Right kidney (tissue), 1 donor: ENCODE measurements around the gene SUCLG1.
"Not testable (repeated sequence)": the region's sequence is repeated elsewhere in the genome, so short reads cannot be mapped to it uniquely, and the experiment has no call there.

ENCODE experiments used
- DNase-seq: peaks from one replicate; pipeline ENCODE4 v3.0.0-alpha.2; 2016

The SUCLG1 gene

GRCh38 chr2:84472856-84473565, 13.9 kb upstream of the SUCLG1 start:
- no peak for DNase-seq

- DNase-seq: not testable (repeated sequence)
Measured at GRCh38 chr2:84472423-84472822, 13.3 kb upstream of the SUCLG1 start.

GRCh38 chr2:84467389-84467788, 8.3 kb upstream of the SUCLG1 start:
- no peak for DNase-seq

DNA sequence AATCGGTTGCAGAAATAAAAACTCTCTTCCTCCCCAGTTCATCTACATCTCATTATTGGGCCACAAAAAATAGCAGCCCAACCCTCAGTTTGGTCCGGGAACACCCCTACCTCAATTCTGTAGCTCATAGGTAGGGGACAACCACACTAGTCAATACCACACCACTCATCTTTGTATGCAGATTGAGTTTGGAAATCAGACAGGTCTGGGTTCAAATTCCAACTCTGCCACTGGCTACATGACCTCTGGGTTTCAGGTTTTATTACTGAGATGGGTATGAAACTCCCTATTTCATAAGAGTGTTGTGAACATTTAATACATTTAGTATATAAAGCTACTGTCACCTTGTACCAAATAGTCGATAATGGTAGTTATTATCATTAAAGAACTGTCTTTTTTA, 2.2 kb upstream of the SUCLG1 start:
- no peak for DNase-seq

DNA sequence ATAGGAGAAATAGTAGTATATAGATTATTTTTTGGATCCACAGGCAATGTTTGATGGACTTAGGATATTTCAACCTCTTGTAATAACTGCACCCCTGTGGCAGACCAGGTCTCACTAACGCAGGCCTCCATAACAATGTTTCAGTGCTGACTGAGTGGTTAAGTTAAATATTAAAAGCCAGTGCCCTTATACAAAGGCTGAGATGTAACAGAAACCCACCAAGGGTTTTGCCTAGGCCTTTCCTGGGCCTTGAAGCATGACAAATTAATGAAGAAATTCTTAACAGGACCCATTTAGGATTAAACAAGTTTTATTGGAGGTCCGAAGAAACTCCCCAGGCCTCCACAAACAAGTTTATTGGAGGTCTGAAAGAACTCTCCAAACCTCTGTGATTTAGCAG, 1.6 kb upstream of the SUCLG1 start:
- peak; percentile 22 for DNase-seq

- DNase-seq: no peak
Measured at GRCh38 chr2:84459944-84460429, 907 bp upstream of the SUCLG1 start.

DNA sequence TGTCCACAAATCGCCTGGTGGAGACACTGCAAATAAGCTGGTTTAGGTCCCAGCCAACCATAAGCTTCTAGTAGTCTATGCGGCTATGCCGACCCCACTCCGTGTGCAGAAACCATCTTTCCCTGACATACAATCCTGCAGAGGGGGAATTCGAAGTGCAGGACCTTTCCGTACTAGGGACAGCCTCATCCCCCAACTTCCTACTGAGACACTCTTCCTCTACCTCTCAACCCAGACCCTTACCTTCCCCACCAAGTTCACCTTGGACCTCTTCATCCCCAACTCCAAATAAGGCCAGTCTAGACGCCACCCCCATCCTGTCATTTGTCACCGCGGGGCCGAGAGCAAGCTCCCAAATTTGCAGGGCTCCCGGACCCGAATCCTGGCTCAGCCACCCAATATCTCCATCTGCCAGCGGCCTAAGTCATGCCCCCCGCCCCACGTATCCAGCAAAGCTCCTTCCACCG, 496 bp downstream of the SUCLG1 start:
- no peak for DNase-seq

- DNase-seq: no peak
Measured at GRCh38 chr2:84457686-84458085, 1.4 kb downstream of the SUCLG1 start.

DNA sequence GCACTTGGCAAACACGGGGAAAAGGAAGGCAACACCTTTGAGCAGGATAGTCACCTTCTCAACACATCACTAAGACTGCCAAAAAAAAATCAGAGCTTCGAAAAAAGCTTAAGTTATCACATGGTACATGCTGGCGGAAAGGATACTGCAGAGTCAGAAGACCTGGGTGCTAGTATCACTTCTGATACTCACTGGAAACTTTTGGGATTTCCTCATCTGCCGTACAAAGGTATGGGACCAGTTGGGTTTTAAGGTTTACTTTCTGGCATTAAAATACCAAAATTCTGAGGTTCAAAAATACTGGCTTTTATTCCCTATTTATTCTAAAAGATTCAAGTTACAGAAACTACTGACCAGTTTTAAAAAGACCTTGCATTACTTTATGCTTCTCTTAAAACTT, 2.9 kb downstream of the SUCLG1 start:
- no peak for DNase-seq

GRCh38 chr2:84454581-84454980, 4.5 kb downstream of the SUCLG1 start:
- DNase-seq: no peak

GRCh38 chr2:84452624-84453023, 6.5 kb downstream of the SUCLG1 start:
- no peak for DNase-seq

DNA sequence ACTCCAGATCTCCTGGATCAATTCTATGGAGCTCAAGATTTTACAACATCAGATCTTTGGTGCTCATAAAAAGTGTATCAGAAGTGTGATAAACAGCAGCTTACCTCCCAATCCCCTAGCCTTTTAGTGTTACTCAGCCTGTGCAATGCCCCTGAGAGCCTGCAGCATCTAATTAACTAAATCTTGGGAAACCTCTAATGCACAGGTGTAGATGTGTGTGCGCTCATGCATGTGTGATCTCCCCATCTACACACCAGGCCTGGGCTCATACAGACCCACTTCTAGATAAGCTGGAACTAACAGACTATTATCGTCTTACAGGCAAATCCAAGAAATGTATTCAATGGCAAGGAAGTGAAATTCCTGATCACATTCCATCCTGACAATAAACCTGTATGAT, 7.5 kb downstream of the SUCLG1 start:
- no peak for DNase-seq

DNA sequence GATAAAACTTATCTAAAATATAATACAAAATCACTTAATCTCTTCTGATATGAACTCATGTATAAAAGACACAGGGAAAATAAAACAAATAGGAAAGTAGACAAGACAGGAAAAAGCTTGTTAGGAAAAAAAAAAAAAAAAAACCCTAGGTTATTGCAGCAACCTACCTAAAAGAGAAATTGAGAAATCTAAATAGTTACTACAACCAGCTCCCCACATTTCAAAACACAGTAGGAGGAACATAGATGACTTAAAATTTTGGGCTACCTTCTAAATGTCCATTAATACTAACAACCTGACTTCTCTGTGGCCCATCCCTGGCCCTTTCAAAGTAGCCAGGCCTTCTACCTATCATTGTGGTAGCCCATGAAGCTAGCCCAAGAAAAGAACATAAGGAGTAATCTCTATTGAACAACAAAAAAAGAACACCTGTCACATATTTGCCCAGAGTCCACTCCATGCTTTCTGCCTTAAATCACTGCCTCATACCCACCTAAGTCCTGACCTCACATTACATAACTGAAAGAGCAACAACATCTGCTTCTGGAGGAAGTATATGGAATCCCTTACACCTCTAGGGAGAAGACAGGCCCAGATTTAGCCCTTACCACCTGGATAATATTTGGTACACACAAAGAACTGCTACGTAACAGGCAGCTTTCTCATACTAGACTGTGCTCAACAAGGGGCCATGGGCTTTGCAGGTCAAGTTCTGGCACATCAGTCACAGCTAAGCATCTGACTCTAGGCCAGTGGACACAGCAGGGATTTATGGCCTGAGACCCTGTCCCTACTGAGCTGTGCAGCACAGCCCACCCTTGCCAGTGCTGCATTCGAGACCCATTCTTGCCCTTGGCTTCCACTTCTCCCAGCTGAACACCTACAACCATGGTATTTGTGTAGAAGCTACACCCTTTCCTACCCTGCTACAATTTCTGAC, 8.5 kb downstream of the SUCLG1 start:
- no peak for DNase-seq

GRCh38 chr2:84449711-84450110, 9.4 kb downstream of the SUCLG1 start:
- DNase-seq: no peak

DNA sequence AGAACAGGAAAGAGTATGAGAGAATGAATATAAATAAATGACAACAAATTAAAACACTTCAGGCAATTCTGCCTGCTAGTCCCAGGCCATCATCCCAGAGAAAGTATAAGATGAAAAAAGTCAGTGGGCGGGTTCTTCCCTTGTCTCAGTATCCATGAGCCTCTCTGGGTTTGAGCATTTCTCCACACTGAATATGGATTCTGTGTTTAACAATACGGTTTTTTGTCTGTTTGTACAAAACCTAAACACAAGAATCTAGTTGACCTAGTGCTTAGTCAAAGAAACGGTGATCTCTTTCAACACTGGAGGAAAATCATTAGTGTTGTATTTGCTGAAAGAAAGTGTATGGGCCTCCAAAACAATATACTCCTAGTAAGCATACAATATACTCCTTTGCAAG, 10.0 kb downstream of the SUCLG1 start:
- no peak for DNase-seq

DNA sequence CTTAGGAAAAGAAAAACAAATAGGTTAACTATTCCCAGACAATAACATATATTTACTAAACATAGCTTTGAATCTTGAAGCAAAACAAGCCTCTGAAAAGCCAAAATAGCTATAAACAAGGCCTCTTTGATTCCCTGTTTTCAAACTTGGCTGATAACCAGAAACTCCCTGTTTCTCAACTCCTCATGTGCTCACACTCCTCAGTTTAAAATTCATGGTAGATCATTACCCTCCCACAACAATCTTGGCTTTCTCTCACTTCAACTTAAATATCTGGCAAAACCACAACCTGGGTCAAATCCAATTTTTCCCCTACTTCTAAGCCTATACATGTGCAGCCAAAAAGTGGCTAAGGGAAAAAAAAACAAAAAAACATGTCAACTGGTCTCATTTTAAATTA, 15.6 kb downstream of the SUCLG1 start:
- DNase-seq: no peak

- DNase-seq: no peak
Measured at GRCh38 chr2:84442888-84443287, 16.2 kb downstream of the SUCLG1 start.

- no peak for DNase-seq
Measured at GRCh38 chr2:84441505-84441904, 17.6 kb downstream of the SUCLG1 start.

DNA sequence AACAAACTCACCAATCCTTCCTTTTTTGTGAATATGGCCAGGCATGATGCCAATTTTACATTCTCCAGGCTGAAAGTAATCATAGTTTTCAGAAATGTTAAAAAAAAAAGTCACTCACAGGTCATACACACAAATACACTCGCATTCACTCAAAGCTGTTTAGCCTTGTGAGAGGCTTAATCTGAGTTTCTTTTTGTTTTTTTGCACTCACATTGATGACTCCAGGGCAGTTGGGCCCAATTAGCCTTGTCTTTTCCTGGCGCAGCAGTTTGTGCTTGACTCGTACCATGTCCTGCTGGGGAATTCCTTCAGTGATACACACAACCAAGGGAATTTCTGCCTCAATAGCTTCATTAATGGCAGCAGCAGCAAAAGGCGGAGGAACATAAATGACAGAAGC, 18.0 kb downstream of the SUCLG1 start:
- DNase-seq: no peak

- no peak for DNase-seq
Measured at GRCh38 chr2:84435345-84436025, 23.6 kb downstream of the SUCLG1 start.

DNA sequence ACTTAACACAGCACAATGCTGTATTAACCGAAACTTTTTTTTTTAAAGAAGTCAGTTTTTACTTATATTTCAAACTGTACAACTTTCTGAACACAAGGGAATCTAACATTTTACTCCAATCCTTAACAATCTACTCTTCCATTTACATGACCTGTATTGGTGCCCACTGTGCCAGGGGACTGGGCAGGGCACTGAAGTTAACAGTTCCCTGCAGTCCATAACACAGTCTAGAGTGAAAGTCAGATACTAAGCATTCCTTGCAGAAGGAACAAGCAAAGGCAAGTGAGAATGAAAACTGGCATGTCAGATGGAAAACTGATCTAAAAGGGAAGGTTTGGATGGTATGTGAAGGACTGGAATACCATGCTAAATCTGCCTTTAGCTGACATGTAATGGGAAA, 29.8 kb downstream of the SUCLG1 start:
- DNase-seq: no peak

DNA sequence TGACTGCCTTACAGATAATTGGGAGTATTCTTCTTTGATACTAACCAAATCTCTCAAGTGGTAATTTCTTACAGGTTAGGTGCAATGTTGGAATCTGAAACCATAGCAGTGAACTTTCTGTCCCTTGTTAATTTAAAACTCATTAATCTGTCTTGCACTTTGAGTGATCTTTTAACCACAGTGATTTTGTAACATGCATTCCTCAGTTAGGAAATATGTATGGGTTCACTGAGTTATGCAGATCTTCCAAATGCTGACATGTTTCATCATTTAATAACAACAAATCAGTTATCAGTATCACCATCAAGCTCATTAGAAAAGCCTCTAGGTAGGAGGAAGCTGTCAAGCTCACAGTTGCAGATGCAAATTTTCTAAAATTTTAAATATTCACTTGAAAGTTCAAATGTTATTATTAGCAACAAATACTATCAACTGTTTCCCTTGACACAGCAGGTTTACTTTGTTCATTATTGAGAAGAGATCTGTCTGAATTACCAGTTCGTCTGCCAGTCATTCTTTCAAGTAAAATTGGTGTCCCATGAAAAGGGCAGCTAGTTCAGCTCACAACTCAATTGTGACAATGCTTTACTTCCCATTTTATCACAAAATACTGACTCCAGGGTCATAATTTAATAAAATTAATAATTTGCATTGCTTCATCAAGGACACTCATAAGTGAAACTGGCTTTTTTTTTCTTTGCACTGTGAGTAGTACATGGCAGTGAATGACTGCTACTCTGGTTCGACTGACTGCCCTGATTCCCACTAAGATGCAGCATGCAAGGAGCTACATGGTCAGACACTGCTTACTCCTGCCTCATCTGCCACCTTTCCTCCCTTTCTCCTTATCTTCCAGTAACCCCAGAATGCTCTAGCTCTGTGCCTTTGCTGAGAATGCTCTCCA, 31.6 kb downstream of the SUCLG1 start:
- DNase-seq: no peak
